GM19452 (cell line): ENCODE measurements around the gene CNOT3.
"Not testable (repeated sequence)": the region's sequence is repeated elsewhere in the genome, so short reads cannot be mapped to it uniquely, and the experiment has no call there.

ENCODE experiments used
- ATAC-seq: cut with Tn5 transposase; IDR thresholded peaks from one replicate; pipeline ENCODE4 v1.9.1; 2021; ENCODE audit not compliant: unreplicated experiment

The CNOT3 gene

DNA sequence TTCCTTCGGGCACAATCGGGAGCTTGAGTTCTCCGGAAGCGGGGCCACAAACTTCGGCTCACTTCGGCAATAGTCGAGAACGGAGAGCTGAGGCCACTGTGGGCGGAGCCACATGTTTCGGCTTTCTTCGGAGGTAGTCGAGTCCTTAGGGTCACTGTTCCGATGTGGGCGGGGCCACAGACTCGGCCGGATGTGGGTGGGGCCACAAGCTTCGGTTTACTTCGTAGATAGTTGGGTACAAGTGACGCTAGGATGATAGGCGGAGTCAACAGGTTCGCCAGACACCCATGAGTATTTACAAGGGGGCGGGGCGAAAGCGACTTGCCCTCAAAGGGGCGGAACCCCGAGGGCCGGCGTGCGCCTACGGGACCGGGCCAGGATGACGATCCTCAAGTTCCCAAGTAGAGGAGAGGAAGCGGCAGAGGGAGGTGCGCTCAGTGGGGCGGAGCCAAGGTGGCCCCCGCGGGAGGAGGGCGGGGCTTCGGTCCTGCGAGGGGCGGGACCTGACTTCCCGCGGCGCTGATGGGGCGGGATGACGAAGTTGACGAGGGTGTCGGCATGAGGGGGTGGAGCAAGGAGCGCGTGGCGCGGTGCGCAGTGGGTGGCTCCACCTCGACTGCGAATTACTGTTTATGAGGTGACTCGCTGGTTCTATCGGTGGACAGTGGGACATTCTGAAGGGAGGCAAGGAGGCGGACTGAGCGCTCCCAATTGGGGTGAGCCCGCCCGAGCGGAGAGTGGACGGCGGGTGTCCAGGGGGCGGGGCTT, 52.4 kb downstream of the CNOT3 start:
- ATAC-seq, result peak; percentile 44

- peak; percentile 43 for ATAC-seq
Observed at GRCh38 chr19:54190503-54191010, 53.0 kb downstream of the CNOT3 start.

DNA sequence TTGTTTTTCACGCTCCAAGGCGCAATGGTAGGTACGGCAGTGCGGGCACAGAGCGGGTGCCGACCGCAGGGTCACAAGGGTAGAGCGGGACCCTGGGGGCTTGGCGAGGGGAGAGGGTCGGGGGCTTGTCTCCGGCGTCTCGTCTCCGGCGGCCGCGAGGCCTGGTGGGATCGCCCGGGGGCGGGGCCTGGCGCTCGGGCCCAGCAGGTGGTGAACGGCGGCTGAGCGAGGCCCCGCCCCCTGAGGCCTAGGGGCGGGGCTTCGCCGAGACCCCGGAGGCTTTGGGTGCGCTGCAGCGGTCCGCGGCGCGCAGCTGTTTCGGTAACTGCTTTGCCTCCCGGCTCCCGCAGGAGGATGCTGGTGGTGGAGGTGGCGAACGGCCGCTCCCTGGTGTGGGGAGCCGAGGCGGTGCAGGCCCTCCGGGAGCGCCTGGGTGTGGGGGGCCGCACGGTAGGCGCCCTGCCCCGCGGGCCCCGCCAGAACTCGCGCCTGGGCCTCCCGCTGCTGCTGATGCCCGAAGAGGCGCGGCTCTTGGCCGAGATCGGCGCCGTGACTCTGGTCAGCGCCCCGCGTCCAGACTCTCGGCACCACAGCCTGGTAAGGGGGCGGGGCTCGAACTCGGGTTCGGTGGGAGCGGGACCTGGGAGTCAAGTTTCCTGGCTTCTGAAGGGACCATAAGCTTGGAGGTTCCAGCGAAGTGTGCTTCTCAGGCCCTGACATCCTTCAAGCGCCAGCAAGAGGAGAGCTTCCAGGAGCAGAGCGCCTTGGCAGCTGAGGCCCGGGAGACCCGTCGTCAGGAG, 53.6 kb downstream of the CNOT3 start, which contains the start of gene TSEN34:
TSS of gene TSEN34 (plus strand) at position 298 of the 800 bp plus-strand sequence. CDS start at position 355, 57 bp downstream.
- ATAC-seq, result peak; percentile 30

DNA sequence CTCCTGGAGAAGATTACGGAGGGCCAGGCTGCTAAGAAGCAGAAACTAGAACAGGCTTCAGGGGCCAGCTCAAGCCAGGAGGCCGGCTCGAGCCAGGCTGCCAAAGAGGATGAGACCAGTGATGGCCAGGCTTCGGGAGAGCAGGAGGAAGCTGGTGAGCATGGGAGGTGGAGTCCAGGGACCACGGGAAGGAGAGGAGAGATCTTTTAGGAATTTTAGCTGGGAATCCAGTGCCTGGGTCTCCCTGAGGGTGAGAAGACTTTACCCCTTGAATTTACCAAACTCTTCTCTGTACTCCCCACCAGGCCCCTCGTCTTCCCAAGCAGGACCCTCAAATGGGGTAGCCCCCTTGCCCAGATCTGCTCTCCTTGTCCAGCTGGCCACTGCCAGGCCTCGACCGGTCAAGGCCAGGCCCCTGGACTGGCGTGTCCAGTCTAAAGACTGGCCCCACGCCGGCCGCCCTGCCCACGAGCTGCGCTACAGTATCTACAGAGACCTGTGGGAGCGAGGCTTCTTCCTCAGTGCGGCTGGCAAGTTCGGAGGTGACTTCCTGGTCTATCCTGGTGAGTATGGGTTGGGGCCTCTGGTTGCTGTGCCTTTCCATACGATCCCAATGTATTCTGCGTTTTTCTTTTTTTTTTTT, 54.4 kb downstream of the CNOT3 start:
- no peak for ATAC-seq

GRCh38 chr19:54193011-54193410, 55.4 kb downstream of the CNOT3 start:
- ATAC-seq, result no peak

GRCh38 chr19:54194463-54194862, 56.9 kb downstream of the CNOT3 start:
- ATAC-seq, result not testable (repeated sequence)

DNA sequence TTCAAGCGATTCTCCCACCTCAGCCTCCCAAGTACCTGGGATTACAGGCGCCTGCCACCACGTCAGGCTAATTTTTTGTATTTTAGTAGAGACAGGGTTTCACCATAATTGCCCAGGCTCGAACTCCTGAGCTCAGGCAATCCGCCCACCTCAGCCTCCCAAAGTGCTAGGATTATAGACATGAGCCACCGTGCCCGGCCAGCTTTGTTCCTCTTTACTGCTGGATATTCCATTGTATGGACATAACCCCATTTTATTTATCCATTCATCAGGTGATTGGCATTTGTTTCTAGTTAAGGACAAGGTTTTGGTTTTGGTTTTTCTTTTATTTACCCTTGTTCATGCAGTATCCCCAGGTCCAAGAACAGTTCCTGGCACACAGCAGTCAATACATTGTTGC, 59.0 kb downstream of the CNOT3 start:
- ATAC-seq, result no peak

- ATAC-seq, result no peak
Observed at GRCh38 chr19:54197121-54197520, 59.6 kb downstream of the CNOT3 start.

DNA sequence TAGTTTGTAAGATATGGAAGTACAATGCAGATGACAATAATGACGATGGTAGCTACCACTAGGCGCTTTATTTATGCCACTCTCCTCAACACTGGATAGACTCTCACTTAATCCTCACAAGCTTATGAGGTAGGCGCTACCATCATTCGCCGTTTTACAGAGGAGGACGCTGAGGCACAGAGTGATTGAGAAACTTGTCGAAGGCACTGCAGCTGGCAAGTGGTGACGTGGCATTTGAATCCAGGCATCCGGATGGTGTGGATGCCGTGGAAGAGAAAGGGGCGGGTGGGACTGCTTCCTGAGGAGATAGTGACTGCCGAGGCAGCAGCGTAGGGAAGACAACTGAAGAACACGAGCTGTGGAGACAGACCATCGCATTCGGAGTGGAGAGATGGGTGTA, 61.8 kb downstream of the CNOT3 start:
- ATAC-seq, result no peak

- ATAC-seq, result no peak
Observed at GRCh38 chr19:54201172-54201701, 63.7 kb downstream of the CNOT3 start.

- no peak for ATAC-seq
Observed at GRCh38 chr19:54201980-54202379, 64.4 kb downstream of the CNOT3 start.

- no peak for ATAC-seq
Observed at GRCh38 chr19:54203151-54203611, 65.6 kb downstream of the CNOT3 start.

DNA sequence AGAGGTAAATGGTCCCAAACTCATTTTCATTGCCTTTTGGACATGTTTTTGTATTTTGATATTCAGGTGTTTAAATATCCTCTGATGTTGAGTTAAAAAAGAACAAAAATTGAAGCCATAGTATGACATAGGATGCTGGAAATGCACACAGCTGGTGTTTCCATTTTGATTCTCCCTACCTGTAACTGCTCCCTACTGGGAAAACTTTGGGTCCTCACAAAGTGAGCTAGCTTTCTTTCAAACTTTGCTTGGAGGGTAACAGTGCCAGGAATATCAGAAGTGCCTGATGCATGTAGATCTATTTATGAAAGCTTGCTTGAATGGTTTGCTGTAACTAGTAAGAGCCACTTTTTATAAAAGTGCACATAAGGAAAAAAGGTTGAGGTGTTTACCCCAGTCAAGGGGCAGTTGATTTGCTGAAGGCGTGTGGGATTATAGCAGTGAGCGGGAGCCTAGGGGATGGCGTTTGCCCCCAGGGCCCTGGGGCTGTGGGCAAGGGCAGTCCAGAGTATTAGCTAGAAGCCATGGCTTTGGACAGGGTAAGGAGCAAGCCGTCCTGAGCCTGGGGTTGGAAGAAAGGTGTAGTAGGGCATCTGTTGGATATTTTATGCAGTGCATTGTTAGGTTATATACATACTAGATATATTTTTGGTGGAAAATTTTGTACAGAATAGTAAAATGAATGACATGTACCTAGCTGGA, 67.4 kb downstream of the CNOT3 start:
- no peak for ATAC-seq
